ENCODE results near the gene RAPGEF3. TPM values are rescaled to one million over a fixed set of nuclear protein-coding genes. Genes with fewer than 3 reads are reported as not detected.

The RAPGEF3 gene
- total RNA-seq, 2 donors from 2014 or later, result 1.1 to 2.7 TPM

GRCh38 chr12:47754881-47755280, 3.8 kb downstream of the RAPGEF3 start:
- Mint-ChIP-seq H3K9me3 (no peaks in the 10 kb centered on the region), H3K27ac (peak overlapping the region in 1 of 2 donors; percentile 28), H3K36me3 (no peaks in the 10 kb centered on the region)
- DNase-seq (ENCODE audit: low spot score in 2 of 2) (no peak), ATAC-seq (no peak)

GRCh38 chr12:47754126-47754525, 4.6 kb downstream of the RAPGEF3 start:
- no peaks in the 10 kb centered on the region for H3K36me3 Mint-ChIP-seq
- no peak for ATAC-seq
- no peak for DNase-seq (ENCODE audit: low spot score in 2 of 2)
- H3K9me3 Mint-ChIP-seq, result no peaks in the 10 kb centered on the region
- no peak overlapping the region for H3K27ac Mint-ChIP-seq

GRCh38 chr12:47753021-47754001, 5.4 kb downstream of the RAPGEF3 start:
- H3K27ac Mint-ChIP-seq, result no peak overlapping the region
- H3K36me3 Mint-ChIP-seq, result no peaks in the 10 kb centered on the region
- DNase-seq (ENCODE audit: low spot score in 2 of 2) (no peak), ATAC-seq (no peak)
- H3K9me3 Mint-ChIP-seq, result no peaks in the 10 kb centered on the region

- no peak overlapping the region for H3K27ac Mint-ChIP-seq
- DNase-seq (ENCODE audit: low spot score in 2 of 2) (no peak), ATAC-seq (no peak)
- H3K36me3 Mint-ChIP-seq, result no peaks in the 10 kb centered on the region
- H3K9me3 Mint-ChIP-seq, result no peaks in the 10 kb centered on the region
These were observed 6.1 kb downstream of the RAPGEF3 start for GRCh38 chr12:47752552-47752951.

GRCh38 chr12:47752121-47752520, 6.6 kb downstream of the RAPGEF3 start:
- Mint-ChIP-seq H3K9me3 (no peaks in the 10 kb centered on the region), H3K27ac (no peak overlapping the region), H3K36me3 (no peaks in the 10 kb centered on the region)
- DNase-seq (ENCODE audit: low spot score in 2 of 2) (no peak), ATAC-seq (no peak)

GRCh38 chr12:47751561-47751960, 7.1 kb downstream of the RAPGEF3 start:
- Mint-ChIP-seq H3K36me3 (no peaks in the 10 kb centered on the region), H3K27ac (peak overlapping the region in 1 of 2 donors; percentile 68), H3K9me3 (no peaks in the 10 kb centered on the region)
- no peak for ATAC-seq
- DNase-seq (ENCODE audit: low spot score in 2 of 2), result no peak

GRCh38 chr12:47750916-47751470, 7.7 kb downstream of the RAPGEF3 start:
- DNase-seq (ENCODE audit: low spot score in 2 of 2), result no peak
- Mint-ChIP-seq H3K36me3 (no peaks in the 10 kb centered on the region), H3K9me3 (no peaks in the 10 kb centered on the region), H3K27ac (no peak overlapping the region)
- ATAC-seq, result no peak

- no peak for ATAC-seq
- no peaks in the 10 kb centered on the region for H3K36me3 Mint-ChIP-seq
- no peak overlapping the region for H3K27ac Mint-ChIP-seq
- no peaks in the 10 kb centered on the region for H3K9me3 Mint-ChIP-seq
- DNase-seq (ENCODE audit: low spot score in 2 of 2), result no peak
These were observed 8.4 kb downstream of the RAPGEF3 start for GRCh38 chr12:47750229-47750798.

- H3K36me3 Mint-ChIP-seq, result no peaks in the 10 kb centered on the region
- H3K9me3 Mint-ChIP-seq, result no peaks in the 10 kb centered on the region
- H3K27ac Mint-ChIP-seq, result no peak overlapping the region
- DNase-seq (ENCODE audit: low spot score in 2 of 2) (no peak), ATAC-seq (no peak)
These were observed 9.8 kb downstream of the RAPGEF3 start for GRCh38 chr12:47748899-47749298.

GRCh38 chr12:47748507-47748828, 10.2 kb downstream of the RAPGEF3 start:
- DNase-seq (ENCODE audit: low spot score in 2 of 2), result no peak
- Mint-ChIP-seq H3K36me3 (no peaks in the 10 kb centered on the region), H3K27ac (peak overlapping the region in 1 of 2 donors; percentile 66), H3K9me3 (no peaks in the 10 kb centered on the region)
- no peak for ATAC-seq

- ATAC-seq, result no peak
- Mint-ChIP-seq H3K36me3 (no peaks in the 10 kb centered on the region), H3K9me3 (no peaks in the 10 kb centered on the region), H3K27ac (no peak overlapping the region)
- no peak for DNase-seq (ENCODE audit: low spot score in 2 of 2)
These were observed 10.8 kb downstream of the RAPGEF3 start for GRCh38 chr12:47747596-47748506.

- no peaks in the 10 kb centered on the region for H3K36me3 Mint-ChIP-seq
- no peaks in the 10 kb centered on the region for H3K9me3 Mint-ChIP-seq
- ATAC-seq, result no peak
- no peak for DNase-seq (ENCODE audit: low spot score in 2 of 2)
- H3K27ac Mint-ChIP-seq, result no peak overlapping the region
These were observed 11.6 kb downstream of the RAPGEF3 start for GRCh38 chr12:47747126-47747525.

- DNase-seq (ENCODE audit: low spot score in 2 of 2) (no peak), ATAC-seq (no peak)
- H3K27ac Mint-ChIP-seq, result peak overlapping the region in 1 of 2 donors; percentile 81
- H3K9me3 Mint-ChIP-seq, result no peaks in the 10 kb centered on the region
- no peaks in the 10 kb centered on the region for H3K36me3 Mint-ChIP-seq
These were observed 12.2 kb downstream of the RAPGEF3 start for GRCh38 chr12:47746523-47746922.

GRCh38 chr12:47746073-47746472, 12.6 kb downstream of the RAPGEF3 start:
- DNase-seq (ENCODE audit: low spot score in 2 of 2) (no peak), ATAC-seq (no peak)
- Mint-ChIP-seq H3K9me3 (no peaks in the 10 kb centered on the region), H3K27ac (peak overlapping the region in 1 of 2 donors; percentile 81), H3K36me3 (no peaks in the 10 kb centered on the region)

- no peak for ATAC-seq
- H3K36me3 Mint-ChIP-seq, result no peaks in the 10 kb centered on the region
- H3K27ac Mint-ChIP-seq, result no peak overlapping the region
- no peak for DNase-seq (ENCODE audit: low spot score in 2 of 2)
- H3K9me3 Mint-ChIP-seq, result no peaks in the 10 kb centered on the region
These were observed 13.1 kb downstream of the RAPGEF3 start for GRCh38 chr12:47745485-47746041.

- no peaks in the 10 kb centered on the region for H3K9me3 Mint-ChIP-seq
- DNase-seq (ENCODE audit: low spot score in 2 of 2) (no peak), ATAC-seq (no peak)
- no peaks in the 10 kb centered on the region for H3K36me3 Mint-ChIP-seq
- H3K27ac Mint-ChIP-seq, result no peak overlapping the region
These were observed 13.8 kb downstream of the RAPGEF3 start for GRCh38 chr12:47744778-47745436.
